NCI-H1417 (cell line): Measurements from ENCODE around the gene LTB4R.
A peak's percentile ranks its signal among the peaks of the same experiment; 100 is the strongest.

Source experiments
- DNase-seq, 3 experiments: peaks; one replicate each; lab custom pipeline; 2025; lab: John Stamatoyannopoulos, UW

Gene LTB4R

DNA sequence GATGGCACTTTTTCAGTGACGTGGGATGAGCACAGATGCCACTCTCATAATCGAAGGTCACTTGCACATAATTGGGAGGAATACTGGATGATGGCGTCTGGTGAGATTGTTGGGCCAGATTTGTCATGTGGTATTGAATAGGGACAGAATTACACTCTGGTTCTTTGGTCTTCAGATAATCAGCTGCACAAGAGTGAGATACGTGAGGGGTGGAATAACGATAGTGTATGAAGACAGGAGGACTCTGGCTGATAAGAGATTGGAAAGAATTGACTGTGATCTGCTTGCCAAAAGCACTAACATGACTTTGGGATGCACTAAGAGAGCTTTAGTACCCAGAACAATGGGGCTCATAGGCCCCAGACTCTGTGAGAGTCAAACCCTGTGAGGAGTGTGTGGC lies 32.9 kb upstream of the LTB4R start:
- no peak for DNase-seq

DNA sequence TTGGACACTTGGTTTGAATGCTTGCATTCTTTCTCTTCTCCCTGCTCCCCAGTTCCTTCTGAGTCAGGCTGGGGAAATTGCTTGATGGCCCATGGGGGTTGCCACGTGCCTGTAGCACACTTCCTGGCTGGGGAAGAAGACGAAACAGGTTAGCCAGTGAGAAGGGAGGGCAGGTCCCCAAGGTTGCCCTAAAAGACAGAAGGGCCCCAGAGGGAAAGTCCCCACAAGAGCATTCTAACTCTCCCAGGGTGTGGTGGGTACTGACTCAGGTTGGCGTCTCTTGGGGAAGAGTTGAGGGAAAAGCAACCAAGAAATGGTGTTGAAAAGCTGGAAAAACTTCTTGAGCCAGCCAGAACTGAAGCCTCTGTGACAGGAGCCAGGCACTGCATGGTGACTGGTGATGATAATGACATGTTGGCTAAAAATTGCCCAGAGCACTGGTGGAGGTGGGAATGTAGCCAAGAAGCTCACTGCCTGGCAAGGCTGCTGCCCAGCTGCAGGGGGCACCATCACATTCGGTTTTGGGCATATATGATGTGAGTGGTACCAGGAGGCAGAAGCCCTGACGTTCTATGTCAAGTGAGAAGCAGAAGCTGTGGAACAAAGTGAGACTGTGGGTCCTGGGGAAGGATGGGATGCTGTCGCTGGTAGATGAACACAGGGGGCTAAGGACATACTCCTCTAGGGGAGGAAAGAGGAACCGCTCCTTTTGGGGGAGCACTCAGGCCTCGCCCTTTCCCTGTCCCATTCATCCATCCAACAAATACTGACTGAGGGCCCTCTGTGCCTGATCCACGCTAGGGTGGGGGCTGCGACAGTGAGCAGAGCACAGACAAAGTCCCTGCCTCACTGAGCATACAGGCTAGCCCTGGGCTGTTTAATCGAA lies 31.8 kb upstream of the LTB4R start:
- DNase-seq, result peak in 1 of 3 experiments; percentile 21

DNA sequence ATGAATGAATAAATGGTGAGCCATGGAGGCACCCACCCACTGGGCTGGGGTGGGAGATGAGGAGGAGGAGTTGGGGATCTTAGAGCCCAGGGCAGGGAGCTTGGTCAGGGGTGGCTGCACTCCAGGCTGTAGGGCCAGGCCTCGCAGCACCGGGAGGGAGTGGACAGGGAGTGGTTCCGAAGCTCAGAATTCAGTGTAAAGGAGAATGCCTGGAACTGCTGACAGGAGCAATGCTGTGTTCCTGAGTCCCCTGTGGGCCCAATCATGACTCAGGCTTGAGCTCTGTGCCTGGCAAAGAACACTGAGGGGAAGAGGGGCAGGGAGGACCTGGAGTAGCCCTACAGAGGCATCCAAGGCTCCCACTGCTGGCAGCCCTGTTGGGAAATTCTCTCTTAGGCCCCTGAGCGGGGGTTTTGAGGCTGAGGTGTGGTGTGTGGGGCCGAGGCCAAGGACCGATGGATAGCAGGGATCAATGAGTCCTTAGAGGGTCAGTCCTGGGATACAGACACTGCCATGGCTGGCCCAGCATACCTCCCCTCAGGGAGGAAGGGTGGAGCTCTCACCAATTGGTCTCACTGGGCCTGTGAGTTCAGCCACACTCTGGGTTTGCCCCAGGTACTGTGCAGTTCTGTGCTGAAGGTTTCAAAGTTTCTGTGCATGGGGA lies 30.4 kb upstream of the LTB4R start:
- DNase-seq, result no peak

DNA sequence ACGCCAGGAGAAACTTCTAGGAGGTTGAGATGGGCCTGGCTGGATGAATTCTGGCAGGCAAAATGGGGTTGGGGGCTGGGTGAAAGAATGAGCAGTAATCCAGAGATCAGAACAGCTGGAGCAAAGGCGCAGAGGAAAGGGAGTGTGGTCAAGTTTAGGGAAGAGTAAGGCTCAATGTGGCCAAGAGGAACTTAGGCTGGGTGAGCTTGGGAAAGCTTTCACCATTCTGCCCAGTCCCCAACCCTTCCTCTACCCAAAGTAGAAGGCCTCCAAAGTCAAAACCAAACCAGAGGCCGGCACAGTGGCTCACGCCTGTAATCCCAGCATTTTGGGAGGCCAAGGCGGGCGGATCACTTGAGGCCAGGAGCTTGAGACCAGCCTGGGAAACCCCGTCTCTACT lies 29.7 kb upstream of the LTB4R start:
- no peak for DNase-seq

DNA sequence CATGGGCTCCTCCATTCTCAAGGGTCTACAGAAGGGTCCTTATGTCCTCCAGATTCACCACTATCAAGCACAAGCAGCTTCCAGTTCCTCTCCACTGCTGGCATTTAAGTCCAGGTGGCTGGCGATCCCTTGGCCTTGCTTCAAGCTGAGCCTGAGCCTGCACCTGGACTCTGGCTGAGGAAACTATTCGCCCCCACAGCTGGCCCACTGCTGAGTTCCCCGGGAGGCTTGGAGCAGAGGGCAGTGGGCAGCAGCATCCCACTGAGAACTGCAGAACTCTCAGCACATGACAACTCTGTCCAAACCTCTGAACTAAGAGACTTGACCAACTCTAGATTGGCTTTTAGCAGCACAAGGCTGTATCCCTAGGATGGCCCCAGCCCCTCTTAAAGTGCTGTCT lies 28.6 kb upstream of the LTB4R start:
- DNase-seq, result no peak

DNA sequence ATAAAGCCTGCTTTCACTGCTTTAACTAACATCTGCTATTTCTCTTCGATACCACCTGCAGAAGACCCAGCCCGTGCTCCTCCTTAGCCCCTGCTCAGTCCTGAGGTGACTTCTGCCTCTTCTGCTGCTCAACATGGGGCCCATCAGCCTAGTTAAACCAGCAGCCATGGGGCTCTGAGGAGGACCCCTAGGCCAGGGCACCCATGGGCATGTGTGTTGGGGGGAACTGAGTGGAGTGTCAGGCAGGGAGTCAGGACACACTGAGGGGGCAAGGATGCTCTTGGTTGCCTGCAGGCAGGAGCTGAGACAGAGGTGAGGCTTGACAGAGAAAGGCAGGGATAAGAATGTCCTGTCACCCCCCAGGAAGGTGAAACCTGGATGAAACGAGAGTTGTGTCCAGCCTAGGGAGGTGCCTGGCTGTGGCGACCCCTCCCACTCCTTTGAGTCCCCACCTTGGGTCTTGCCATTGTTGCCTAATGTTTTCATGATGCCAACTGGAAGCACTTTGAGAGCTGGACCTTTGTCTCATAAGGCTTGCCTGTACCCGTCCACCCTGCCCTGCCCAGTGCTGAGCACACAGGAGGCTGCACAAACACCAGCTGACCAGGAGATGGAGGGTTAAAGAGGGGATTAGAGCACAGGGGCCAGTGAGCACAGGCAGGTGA lies 27.4 kb upstream of the LTB4R start:
- no peak for DNase-seq

DNA sequence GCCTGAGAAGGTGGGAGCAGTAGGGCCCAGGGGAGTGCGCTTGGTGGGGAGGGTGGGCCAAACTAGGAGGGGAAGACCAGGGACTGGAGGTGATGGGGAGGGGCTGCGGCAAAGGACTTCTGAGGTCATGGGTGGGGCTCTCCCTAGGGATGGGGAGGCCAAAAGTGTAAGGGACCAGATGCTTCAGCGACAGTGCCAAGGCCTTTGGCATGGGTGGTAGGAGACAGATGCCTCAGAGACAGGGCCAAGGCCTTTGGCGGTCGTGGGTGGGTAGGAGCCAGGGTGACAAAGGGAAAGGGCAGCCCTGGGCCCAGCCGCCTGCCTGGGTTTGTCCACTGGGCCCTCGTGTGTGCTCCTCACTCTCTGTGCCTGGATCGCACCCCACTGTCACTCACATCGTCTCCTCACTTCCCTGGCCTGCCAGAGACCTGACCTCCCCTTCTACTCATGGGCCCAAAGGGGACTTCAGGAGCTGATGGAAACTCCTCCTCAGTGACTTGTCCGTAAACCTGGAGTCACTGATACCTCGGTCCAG lies 26.7 kb upstream of the LTB4R start:
- no peak for DNase-seq

DNA sequence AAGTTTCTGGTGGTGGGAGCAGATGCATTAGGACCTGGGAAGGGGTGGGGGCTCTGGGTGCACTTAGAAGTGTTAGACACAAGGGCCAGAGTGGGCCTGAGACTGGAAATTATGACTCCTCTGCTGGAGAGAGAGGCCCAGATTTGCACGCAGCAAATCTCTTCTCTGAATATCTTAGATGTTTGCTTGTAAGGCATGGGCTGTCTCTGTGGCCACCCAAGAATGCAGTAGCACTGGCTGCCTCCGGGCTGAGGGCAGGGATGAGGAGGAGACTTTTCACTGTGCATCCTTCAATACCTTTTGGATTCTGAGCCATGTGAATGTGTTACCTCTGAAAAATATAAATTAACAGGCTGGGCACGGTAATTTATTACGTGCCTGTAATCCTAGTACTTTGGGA lies 26.0 kb upstream of the LTB4R start:
- DNase-seq, result no peak

DNA sequence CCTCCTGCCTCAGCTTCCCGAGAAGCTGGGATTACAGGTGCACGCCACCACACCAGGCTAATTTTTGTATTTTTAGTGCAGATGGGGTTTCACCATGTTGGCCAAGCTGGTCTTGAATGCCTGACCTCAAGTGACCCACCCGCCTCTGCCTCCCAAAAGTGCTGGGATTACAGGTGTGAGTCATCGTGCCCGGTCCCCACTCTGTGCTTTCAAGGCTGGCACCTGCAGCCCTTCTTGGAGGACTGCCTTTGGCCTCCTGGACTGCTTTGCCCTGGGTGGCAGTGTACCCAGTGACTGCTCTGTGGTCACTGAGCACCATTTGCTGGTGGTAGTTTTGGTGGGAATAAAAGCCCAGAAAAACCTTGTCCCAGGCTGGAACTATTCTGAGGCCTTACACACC lies 24.3 kb upstream of the LTB4R start:
- DNase-seq, result no peak

DNA sequence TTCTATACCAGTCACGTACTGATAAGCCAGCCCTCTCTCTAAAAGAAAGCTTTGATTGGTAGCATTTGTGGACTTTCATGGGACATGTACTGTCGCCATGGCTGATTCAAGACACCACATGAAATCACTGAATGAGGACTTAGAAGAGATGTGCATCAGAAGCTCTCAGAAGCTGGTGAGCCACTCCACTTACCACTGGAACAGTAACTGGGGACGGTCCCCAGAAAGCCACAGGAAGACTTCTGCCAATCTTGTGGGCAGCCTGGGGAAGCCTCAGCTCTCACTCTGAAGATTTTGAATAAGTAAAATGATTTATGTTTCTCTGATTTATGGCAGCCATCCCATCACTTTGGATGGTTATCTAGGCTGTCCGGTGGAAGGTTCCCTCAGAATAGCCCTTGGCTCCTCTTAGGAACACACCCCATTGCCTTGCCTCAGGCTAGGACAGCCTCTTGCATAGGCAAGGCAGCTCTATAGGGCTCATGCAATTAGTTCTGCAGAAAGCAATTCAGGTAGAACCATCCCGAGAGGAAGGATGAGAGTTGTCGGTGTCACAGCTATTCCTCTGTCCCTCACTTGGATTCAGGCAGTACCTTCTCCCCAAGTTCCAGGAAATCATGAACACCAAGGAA lies 21.5 kb upstream of the LTB4R start:
- no peak for DNase-seq

DNA sequence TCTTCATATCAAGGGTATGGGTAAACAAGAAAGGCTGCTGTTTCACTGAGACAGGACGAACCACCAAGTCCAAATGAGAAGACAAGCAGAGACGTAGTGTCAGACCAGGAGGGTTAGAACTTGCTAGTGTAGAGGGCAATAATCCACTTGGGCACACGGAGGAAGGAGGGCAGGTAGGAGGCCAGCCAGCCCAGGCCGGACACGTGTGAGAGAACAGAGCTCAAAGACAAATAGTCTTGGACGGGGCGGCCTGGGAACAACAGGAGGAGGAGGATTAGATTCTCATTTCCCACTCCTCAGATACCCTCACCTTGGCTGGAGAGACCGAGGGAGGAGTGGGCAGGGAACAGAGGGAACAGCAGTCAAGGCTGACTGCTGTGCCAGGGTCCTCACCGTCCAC lies 20.6 kb upstream of the LTB4R start:
- no peak for DNase-seq

DNA sequence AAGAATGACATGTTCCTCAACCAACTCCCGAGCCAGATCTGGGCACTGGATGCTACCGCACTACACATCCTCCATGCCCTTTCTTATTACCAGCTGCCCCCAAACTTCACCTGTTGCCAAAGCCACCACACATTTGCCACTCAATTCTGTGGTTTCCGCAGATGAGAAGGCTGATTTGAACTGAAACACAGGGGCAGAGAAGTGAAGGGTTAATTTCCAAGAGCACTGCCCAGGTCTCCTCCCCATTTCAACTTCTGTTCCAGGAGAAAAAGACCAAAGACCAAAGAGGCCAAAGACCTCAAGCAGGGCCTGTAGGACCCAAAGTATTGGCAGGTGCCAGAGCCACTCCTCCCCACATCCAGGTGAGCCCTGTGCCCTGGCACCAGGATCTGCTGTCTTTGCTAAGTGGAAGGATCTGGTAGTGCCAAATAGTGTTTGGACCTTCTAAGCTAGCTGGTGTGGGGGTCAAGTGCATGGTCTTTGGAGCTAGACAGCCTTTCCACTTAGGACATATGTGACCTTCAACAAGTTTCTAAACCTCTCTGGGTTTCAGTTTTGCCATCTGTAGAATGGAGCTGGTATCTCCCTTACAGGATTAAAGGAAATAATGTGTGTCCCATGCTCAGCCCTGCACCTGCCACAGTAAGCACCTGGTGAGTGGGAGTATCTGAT lies 19.7 kb upstream of the LTB4R start:
- DNase-seq, result no peak

DNA sequence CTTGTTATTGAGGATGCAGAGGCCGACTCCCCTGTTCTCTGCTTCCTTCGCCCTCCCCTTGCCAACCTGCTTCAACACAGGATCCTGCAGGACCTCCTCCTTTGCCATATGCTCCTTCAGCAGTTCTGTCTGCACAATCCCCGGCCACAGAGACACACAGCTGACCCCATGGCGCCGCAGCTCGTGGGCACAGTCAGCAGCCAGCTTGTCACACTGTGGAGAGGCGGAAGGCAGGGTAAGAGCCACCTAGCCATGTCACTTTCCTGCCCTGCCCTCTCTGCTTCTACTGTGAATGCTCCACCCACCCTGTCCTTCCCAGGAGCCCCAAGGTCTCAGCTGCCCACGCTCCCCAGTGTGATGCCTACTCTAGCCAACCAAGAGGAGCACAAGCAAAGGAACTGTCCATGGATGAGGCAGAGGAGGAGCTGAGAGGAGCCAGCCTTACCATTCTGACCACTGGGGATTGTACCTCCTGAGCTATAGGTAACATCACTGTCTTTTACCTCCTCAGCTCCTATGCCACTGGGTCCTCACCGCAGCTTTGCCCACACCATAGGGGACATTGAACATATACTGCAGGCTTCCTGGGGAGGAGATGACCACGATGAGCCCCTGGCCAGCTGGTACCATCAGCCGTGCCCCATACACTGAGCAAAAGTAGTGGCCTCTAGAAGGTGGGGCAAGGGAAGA lies 19.0 kb upstream of the LTB4R start:
- no peak for DNase-seq

DNA sequence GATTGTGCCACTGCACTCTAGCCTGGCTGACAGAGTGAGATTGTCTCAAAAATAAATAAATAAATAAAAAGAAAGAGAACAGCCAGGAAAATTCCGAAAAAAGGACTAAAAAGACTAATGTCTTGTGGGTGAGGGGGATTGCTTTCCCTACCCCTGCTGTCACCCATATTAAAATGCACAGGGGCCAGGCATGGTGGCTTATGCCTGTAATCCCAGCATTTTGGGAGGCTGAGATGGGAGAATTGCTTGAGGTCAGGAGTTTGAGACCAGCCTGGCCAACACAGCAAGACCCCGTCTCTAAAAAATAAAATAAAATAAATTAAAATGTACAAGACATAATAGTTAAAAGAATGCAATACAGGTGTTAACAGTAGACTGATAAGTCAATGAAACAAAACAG lies 17.8 kb upstream of the LTB4R start:
- DNase-seq, result no peak

DNA sequence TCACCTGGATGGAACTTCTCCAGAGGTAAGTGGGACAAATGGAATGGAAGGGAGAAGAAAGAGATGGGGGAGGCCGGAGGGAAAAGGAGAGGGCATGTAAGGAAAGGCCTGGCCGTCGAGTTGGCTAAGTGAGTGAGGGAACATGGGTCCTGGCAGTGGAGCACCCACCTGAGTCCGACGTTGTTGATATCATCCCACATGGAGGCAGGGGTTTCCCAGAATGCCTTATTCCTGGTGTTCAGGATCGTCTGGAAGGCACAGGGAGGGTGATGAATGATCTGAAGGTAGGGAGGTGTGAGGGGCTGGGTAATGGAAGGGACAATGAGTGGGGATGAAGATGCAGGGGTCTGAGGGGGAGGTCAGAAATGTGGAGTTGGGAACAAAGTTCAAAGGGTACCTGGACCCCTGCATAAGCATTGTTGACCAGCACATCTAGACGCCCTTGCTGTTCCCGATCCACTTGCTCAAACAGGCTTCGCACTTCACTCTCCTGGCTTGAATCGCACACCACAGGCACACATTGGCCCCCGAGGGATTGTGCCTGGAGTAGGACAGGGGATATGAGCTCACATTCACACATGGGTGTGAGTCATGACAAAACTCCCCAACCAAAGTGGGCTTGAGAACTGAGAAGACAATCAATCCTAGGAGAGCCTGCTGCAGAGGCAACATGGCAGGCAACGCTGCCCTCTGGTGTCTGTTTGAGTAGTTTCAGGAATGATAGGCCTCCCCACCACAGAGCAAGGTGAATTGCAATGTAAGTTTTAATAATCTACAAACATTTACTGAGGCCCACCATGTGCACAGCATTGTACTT lies 14.8 kb upstream of the LTB4R start:
- DNase-seq, result peak; percentile 53 to 76 (median 54)

DNA sequence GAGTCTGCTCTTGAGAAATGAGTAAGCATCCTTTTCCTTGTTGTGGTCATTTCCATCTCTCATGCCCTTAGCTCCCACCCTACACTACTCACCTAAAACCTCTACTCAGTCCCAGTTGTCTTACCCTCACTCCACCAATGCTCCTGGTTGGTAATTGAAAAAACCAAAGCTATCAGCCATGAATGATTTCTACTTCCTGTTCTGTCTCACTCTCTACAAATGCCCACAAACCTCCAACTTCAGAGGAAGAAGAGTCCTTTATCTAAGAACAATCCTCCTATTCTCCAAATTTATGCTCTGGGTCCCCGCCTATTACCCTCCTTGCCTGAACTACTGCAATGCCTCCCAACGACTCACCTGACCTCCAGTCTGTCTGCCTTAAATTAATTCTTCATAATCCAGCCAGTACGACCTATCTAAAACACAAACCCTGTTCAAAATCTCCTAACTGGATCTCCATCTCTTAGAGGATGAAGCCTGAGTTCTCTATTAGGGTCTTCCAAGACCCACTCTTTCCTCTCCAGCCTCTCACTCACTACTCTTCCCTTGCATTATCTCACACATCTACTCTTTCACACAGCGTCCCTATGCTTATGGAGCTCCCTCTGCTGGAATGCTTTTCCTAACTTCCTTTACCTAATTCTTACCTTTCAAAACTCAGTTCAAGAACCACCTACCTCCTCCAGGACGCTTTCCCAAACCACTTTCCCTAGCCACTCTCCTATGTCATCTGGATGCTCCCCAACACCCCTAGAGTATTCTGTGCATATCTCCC lies 13.9 kb upstream of the LTB4R start:
- peak in 2 of 3 experiments; percentile 12 to 51 for DNase-seq

DNA sequence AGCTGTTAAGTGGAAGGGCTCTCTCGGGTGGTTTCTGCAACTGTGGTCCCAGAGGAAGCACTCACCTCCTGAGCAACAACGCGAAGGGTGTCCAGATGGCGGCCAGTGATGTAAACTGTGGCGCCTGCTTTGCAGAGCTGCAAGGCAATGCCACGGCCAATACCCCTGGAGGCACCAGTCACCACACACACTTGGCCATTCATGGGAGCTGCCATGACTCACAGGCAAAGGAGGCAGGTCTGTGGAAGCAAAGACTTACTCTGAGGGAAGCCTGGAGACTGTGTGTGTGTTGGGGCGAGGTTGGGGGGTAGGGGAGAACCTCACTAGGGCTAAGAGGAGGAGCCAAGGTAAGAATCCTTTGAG lies 12.4 kb upstream of the LTB4R start:
- DNase-seq, result peak in 1 of 3 experiments; percentile 45

DNA sequence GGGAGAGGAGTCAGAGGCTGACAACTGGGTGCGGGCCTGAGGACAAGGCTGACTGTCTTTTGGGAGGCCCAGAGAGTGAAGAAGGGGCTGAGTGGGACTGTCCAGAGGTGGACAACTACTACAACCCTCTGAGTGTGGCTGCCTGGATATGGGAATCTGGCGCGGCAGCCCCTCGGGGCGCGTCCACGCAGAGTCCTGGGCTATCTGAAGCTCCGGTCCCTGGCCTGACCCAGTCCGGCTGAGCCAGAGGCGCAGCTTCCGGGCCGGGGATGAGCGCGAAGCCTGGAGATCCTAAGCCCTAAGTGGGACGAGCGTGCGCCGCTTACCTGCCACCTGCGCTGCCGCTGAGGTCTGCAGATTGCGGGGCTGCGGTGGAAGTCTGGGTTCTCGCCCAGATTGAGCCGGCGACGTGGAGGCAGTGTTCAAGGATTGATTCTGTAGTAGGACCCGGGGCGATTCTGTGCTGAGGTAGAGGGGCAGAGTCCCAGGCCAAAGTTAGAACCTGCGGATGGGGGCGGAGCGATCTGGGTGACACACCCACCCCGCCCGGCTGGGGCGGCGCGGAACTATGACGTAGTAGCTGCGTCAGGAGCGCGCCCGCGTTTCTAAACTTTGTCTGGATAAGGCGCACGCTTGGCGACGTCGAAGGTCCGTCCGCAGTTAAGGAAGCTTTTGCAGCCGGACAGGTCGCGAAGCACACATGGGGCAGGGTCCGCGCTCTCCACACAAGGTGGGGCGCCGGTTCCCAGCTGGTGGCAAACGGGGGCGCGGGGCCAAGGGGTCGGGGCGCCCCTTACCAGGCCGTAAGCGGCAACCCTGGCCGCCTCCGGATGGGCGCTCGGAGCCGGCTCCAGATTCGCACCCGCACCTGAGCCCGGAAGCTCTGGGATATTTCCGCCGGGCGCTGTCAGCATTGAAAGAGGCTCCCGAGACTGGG lies 11.8 kb upstream of the LTB4R start, which contains the start of the genes DHRS1 and NOP9:
TSS of gene DHRS1 (minus strand) at position 526 of the 937 bp plus-strand sequence. CDS start 674 bp downstream, outside the sequence.
TSS of gene NOP9 (plus strand) at position 596 of the 937 bp plus-strand sequence. CDS start at position 701, 105 bp downstream.
- DNase-seq, result peak; percentile 87 to 92 (median 91)
